Skeletal muscle tissue (tissue), 4 donors: ENCODE measurements around the gene IFT80. TPM values are rescaled to one million over a fixed set of nuclear protein-coding genes. Genes with fewer than 3 reads are reported as not detected.
A peak's percentile ranks its signal among the peaks of the same experiment; 100 is the strongest.
"Not testable (repeated sequence)": the region's sequence is repeated elsewhere in the genome, so short reads cannot be mapped to it uniquely, and the experiment has no call there.

ENCODE experiments used
- H3K27ac ChIP-seq: one replicate; pipeline ENCODE4 v1.7.0; 2013; ENCODE audit warnings: mild to moderate bottlenecking, low read depth, low read length, inconsistent platforms
- H3K27me3 ChIP-seq, 3 donors: one replicate each; pipeline ENCODE4 v1.7.0; 2013; ENCODE audit warnings: low read length in 3 of 3; ENCODE audit not compliant: control insufficient read depth in 3 of 3, insufficient read depth in 3 of 3
- H3K36me3 ChIP-seq, 3 donors: one replicate each; pipeline ENCODE4 v1.7.0; 2013; ENCODE audit warnings: low read length in 3 of 3; ENCODE audit not compliant: control insufficient read depth in 3 of 3, insufficient read depth in 3 of 3
- H3K4me1 ChIP-seq, 3 donors: one replicate each; pipeline ENCODE4 v1.7.0; 2013; ENCODE audit warnings: low read length in 3 of 3, mild to moderate bottlenecking in 3 of 3; ENCODE audit not compliant: control insufficient read depth in 3 of 3, insufficient read depth in 3 of 3
- H3K4me3 ChIP-seq, 3 donors: one replicate each; pipeline ENCODE4 v1.7.0; 2013; ENCODE audit warnings: low read length in 3 of 3
- H3K9ac ChIP-seq, 3 donors: one replicate each; pipeline ENCODE4 v1.7.0; 2013; ENCODE audit warnings: low read length in 3 of 3, mild to moderate bottlenecking in 3 of 3, moderate library complexity in 2 of 3, low read depth in 1 of 3
- H3K9me3 ChIP-seq, 3 donors: one replicate each; pipeline ENCODE4 v1.7.0; 2013; ENCODE audit warnings: low read length in 3 of 3; ENCODE audit not compliant: control insufficient read depth in 3 of 3
- total RNA-seq: library from RNA; depleted of rRNA; stranded (reverse); fragments of >200 nt; gene quantifications from one replicate; pipeline ENCODE4 v1.2.3, GENCODE V29; 2014
- donor health status: Osteomylitis.

The IFT80 gene
- total RNA-seq, 1 donor from 2014 or later: 19.8 TPM

DNA sequence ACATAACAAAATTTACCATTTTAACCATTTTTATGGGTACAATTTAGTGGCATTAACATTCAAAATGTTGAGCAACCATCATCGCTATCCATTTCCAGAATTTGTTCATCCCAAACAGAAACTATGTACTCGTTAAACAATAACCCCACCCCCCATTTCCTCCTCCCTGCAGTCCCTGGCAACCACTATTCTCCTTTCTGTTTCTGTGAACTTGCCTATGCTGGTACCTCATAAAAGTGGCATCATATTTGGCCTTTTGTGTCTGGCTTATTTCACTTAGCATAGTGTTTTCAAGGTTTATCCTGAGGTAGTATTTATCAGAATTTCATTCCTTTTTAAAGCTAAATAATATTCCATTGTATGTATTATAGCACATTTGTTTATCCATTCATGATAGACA, 141.4 kb downstream of the IFT80 start:
- Histone ChIP-seq H3K36me3 (no peaks in the 10 kb centered on the region), H3K4me3 (no peak overlapping the region), H3K9ac (no peak overlapping the region), H3K4me1 (no peaks in the 10 kb centered on the region), H3K27ac (no peak overlapping the region), H3K9me3 (no peaks in the 10 kb centered on the region), H3K27me3 (no peaks in the 10 kb centered on the region)

DNA sequence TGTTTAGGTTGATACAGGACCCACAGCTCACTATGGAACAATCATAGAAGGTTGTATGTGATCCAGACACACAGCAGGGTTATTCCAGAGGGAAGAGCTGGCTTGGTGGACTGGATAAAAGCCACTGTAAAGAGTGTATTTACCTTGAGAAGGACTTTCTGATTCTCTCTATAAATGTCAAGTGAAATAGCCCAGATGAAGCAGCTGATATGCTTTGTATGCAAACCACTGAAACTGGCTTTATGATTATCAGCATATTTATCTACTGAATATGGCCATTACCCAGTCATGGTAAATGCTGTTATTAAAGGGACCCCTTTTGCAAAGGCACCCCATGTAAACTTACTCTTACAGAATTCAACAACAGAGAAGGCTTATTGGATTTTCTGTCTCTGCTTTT, 145.7 kb downstream of the IFT80 start:
- H3K9ac ChIP-seq: no peak overlapping the region
- H3K27ac ChIP-seq: no peak overlapping the region
- no peaks in the 10 kb centered on the region for H3K36me3 ChIP-seq
- H3K27me3 ChIP-seq: no peaks in the 10 kb centered on the region
- no peaks in the 10 kb centered on the region for H3K4me1 ChIP-seq
- no peaks in the 10 kb centered on the region for H3K9me3 ChIP-seq
- H3K4me3 ChIP-seq: no peak overlapping the region

DNA sequence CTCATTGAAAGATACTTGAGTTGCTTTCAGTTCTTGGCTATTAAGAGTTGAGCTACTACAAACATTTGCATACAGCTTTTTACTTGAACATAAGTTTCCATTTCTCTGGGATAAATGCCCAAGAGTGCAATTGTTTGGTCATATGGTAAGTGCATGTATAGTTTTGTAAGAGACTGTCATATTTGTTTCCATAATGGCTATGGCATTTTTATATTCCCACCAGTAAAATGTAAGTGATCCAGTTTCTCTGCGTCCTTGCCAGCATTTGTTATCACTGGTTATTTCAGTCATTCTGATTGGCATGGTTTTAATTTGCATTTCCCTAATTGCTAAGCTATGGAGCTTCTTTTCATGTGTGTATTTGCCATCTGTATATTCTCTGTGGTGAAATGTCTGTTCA, 151.3 kb downstream of the IFT80 start:
- Histone ChIP-seq H3K27ac (no peak overlapping the region), H3K9ac (no peak overlapping the region), H3K36me3 (no peaks in the 10 kb centered on the region), H3K9me3 (no peaks in the 10 kb centered on the region), H3K4me1 (no peaks in the 10 kb centered on the region), H3K27me3 (no peaks in the 10 kb centered on the region), H3K4me3 (no peak overlapping the region)

DNA sequence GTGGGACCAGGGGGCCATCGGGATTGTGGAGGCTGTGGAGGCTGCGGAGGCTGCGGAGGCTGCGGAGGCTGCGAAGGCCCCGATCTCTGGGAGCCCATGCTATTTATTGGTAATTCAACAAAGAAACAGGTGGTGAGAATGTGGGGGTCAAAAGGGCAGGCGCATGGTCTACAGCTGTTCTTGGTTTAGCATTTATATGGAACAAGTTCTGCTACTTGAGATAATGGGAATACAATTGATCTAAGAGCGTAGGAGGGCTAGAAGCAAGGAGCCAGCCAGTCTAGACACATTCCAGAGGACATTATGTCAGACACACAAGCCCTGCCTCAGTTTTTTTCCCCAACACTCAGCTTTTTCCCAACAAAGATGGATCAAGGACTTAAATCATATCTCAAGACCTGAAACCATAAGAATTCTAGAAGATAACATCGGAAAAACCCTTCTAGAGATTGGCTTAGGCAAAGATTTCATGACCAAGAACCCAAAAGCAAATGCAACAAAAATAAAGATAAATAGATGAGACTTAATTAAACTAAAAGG, 153.7 kb downstream of the IFT80 start:
- Histone ChIP-seq H3K9ac (no peak overlapping the region), H3K4me3 (no peak overlapping the region), H3K27me3 (no peaks in the 10 kb centered on the region), H3K27ac (no peak overlapping the region), H3K9me3 (no peaks in the 10 kb centered on the region), H3K4me1 (no peaks in the 10 kb centered on the region), H3K36me3 (no peaks in the 10 kb centered on the region)

- not testable (repeated sequence) for H3K9me3 ChIP-seq, H3K4me1 ChIP-seq, H3K4me3 ChIP-seq, H3K36me3 ChIP-seq, H3K9ac ChIP-seq, H3K27ac ChIP-seq, H3K27me3 ChIP-seq
Observed at GRCh38 chr3:160240719-160241118, 158.3 kb downstream of the IFT80 start.

DNA sequence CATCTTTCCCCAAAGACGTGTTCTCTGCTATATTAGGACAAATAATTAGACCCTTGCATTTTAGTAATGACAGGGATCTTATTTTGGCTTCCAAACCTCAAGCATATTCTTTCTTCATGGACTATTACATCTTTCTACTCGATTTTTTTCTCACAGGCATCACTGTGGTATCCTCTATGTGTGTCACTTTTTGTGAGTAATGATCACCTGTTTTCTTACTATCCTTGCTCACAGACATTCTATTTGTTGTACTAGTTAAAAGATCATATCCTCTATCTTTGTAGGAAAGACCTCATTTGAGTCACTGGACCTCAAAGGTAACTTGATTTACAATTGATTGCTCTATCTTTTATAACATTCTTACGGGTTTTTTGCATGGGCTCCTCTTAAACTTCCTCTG, 167.0 kb downstream of the IFT80 start:
- Histone ChIP-seq H3K9me3 (no peaks in the 10 kb centered on the region), H3K4me3 (no peak overlapping the region), H3K4me1 (no peaks in the 10 kb centered on the region), H3K27me3 (peaks cover 2 to 13% (median 10%) of the 10 kb centered on the region in 3 donors), H3K27ac (no peak overlapping the region), H3K36me3 (no peaks in the 10 kb centered on the region), H3K9ac (no peak overlapping the region)

DNA sequence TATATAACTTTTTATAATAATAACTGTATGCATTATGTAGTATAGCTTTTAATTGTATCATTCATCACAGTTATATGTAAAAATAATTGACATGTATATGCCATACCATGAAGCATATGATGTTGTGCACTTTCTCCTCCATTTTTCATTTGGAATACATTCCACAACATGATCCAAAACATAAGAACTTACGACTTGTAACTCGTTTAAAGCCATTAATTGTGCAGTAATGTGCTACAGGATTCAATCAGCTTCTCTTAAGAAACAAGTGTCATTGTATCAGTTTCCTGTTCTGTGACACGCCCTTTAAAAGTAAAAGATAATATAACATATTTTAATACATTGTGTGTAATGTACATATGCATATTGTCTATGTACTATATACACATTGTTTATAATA, 171.6 kb downstream of the IFT80 start:
- H3K9me3 ChIP-seq: no peaks in the 10 kb centered on the region
- H3K4me1 ChIP-seq: peaks cover 13 to 21% (median 16%) of the 10 kb centered on the region in 3 donors
- H3K9ac ChIP-seq: no peak overlapping the region
- no peak overlapping the region for H3K27ac ChIP-seq
- no peaks in the 10 kb centered on the region for H3K36me3 ChIP-seq
- H3K4me3 ChIP-seq: no peak overlapping the region
- peaks cover 18 to 39% (median 39%) of the 10 kb centered on the region in 3 donors for H3K27me3 ChIP-seq

GRCh38 chr3:160226026-160226907, 172.8 kb downstream of the IFT80 start:
- Histone ChIP-seq H3K9ac (peak overlapping the region in 2 of 3 donors; percentile 37 to 62), H3K9me3 (no peaks in the 10 kb centered on the region), H3K4me1 (peaks cover 13 to 21% (median 16%) of the 10 kb centered on the region in 3 donors), H3K27me3 (peaks cover 18 to 39% (median 39%) of the 10 kb centered on the region in 3 donors), H3K27ac (no peak overlapping the region), H3K4me3 (peak overlapping the region; percentile 60 to 75 (median 71)), H3K36me3 (no peaks in the 10 kb centered on the region)

- H3K4me1 ChIP-seq: peaks cover 13 to 21% (median 16%) of the 10 kb centered on the region in 3 donors
- peak within 1 kb of the TSS; percentile 60 to 75 (median 71) for H3K4me3 ChIP-seq
- no peaks in the 10 kb centered on the region for H3K9me3 ChIP-seq
- H3K36me3 ChIP-seq: no peaks in the 10 kb centered on the region
- H3K27me3 ChIP-seq: peaks cover 18 to 39% (median 36%) of the 10 kb centered on the region in 3 donors
- no peak within 1 kb of the TSS for H3K27ac ChIP-seq
- H3K9ac ChIP-seq: peak within 1 kb of the TSS in 1 of 3 donors; percentile 62
Observed at GRCh38 chr3:160225176-160226025, 173.6 kb downstream of the IFT80 start, which contains the start of gene C3orf80. C3orf80 (plus strand) TSS chr3:160225422; CDS start chr3:160225636, 214 bp downstream.
